Endothelial cell of umbilical vein (primary cell): Measurements from ENCODE around the gene PDCD7. TPM values are rescaled to one million over a fixed set of nuclear protein-coding genes. Genes with fewer than 3 reads are reported as not detected.

ENCODE experiments used
- BruUV-seq: library from RNA; stranded (reverse); fragments of 400-500 nt; replicated peaks from 2 replicates; lab custom pipeline; 2021; lab: Mats Ljungman, UMichigan
- CTCF ChIA-PET: fragments of 300-600, 350-600 bp; sonication (Branson Sonifier 250); formaldehyde crosslinking; loops from one replicate; lab custom pipeline; 2021; ENCODE audit warnings: antibody characterized with exemption, inconsistent platforms; lab: Charles Lee
- POLR2A ChIA-PET: fragments of 300-600, 350-600 bp; sonication (Branson Sonifier 250); formaldehyde crosslinking; loops from one replicate; lab custom pipeline; 2021; ENCODE audit warnings: antibody characterized with exemption, inconsistent platforms; lab: Charles Lee
- DNase-seq: peaks from one replicate; pipeline ENCODE4 v3.0.0-alpha.2; 2011; ENCODE audit warnings: low read depth, low spot score
- FAIRE-seq: peaks from 2 replicates; lab custom pipeline; 2011; peaks lifted over from hg19 to GRCh38; lab: Jason Lieb, UNC
- H2AFZ ChIP-seq: 2 replicates; pipeline ENCODE4 v1.6.0; 2012; ENCODE audit warnings: low read depth, low read length, control low read depth, inconsistent platforms
- H3K27ac ChIP-seq: 2 replicates; pipeline ENCODE4 v1.5.1; 2011; ENCODE audit warnings: low read depth, mild to moderate bottlenecking, control low read depth, low read length, moderate library complexity; ENCODE audit not compliant: insufficient read depth
- H3K27me3 ChIP-seq, 2 experiments: 2 replicates each; pipeline versions ENCODE4 v1.6.0 to v1.6.1; 2011; ENCODE audit warnings: low read length in 2 of 2, mixed read lengths in 1 of 2; ENCODE audit not compliant: control insufficient read depth in 2 of 2, insufficient read depth in 2 of 2
- H3K36me3 ChIP-seq, 2 experiments: 2 replicates in 1 of 2; 3 replicates in 1 of 2; pipeline ENCODE4 v1.5.1; 2011; ENCODE audit warnings: low read length in 2 of 2, mild to moderate bottlenecking in 1 of 2, moderate library complexity in 1 of 2; ENCODE audit not compliant: control insufficient read depth in 2 of 2, insufficient read depth in 2 of 2; ENCODE audit errors: extremely low read depth in 1 of 2
- H3K4me1 ChIP-seq: 3 replicates; pipeline ENCODE4 v1.5.1; 2011; ENCODE audit warnings: mild to moderate bottlenecking, low read length; ENCODE audit not compliant: control insufficient read depth, insufficient read depth; ENCODE audit errors: extremely low read depth
- H3K4me2 ChIP-seq: 2 replicates; pipeline ENCODE4 v1.6.1; 2011; ENCODE audit warnings: low read length, control low read depth, mixed read lengths; ENCODE audit not compliant: insufficient read depth
- H3K4me3 ChIP-seq, 3 experiments: fragments of 200-600 bp in 1 of 3; sonication (generic), shearing (Covaris generic) in 1 of 3; replicated peaks in 1 of 3; 2 replicates each; pipeline ENCODE4 v1.5.1; 2011 to 2016; ENCODE audit warnings: control low read depth in 3 of 3, low read length in 3 of 3, mild to moderate bottlenecking in 2 of 3, inconsistent platforms in 1 of 3, low read depth in 1 of 3, moderate library complexity in 1 of 3; ENCODE audit not compliant: insufficient read depth in 1 of 3
- H3K79me2 ChIP-seq: 2 replicates; pipeline ENCODE4 v1.6.0; 2012; ENCODE audit warnings: low read length, inconsistent platforms; ENCODE audit not compliant: control insufficient read depth, insufficient read depth
- H3K9ac ChIP-seq: replicated peaks from 2 replicates; pipeline ENCODE3; 2011; ENCODE audit warnings: low read length, control low read depth; ENCODE audit not compliant: insufficient read depth; ENCODE audit errors: extremely low read depth
- H3K9me1 ChIP-seq: replicated peaks from 3 replicates; pipeline ENCODE4 v1.6.0; 2011; ENCODE audit warnings: mild to moderate bottlenecking, low read length; ENCODE audit not compliant: control insufficient read depth, insufficient read depth; ENCODE audit errors: extremely low read depth
- H3K9me3 ChIP-seq: replicated peaks from 2 replicates; pipeline ENCODE4 v1.5.1; 2012; ENCODE audit warnings: low read length, inconsistent platforms; ENCODE audit not compliant: control insufficient read depth, insufficient read depth
- H4K20me1 ChIP-seq: replicated peaks from 2 replicates; pipeline ENCODE3; 2011; ENCODE audit warnings: mild to moderate bottlenecking, low read length; ENCODE audit not compliant: control insufficient read depth, insufficient read depth; ENCODE audit errors: extremely low read depth
- EZH2 ChIP-seq: IDR thresholded peaks from 2 replicates; pipeline ENCODE4 v1.6.1; 2012; ENCODE audit warnings: borderline replicate concordance, low read depth, mild to moderate bottlenecking, moderate library complexity, low read length, inconsistent platforms; ENCODE audit not compliant: severe bottlenecking
- FOS ChIP-seq: IDR thresholded peaks from 2 replicates; pipeline ENCODE4 v1.6.1; 2011; ENCODE audit warnings: mild to moderate bottlenecking, low read length, moderate library complexity, borderline replicate concordance; ENCODE audit not compliant: insufficient read depth
- GATA2 ChIP-seq: IDR thresholded peaks from 2 replicates; pipeline ENCODE4 v1.7.0; 2011; ENCODE audit warnings: low read depth, mild to moderate bottlenecking, moderate library complexity, mixed read lengths, low read length; ENCODE audit not compliant: insufficient read length, insufficient read depth
- JUN ChIP-seq: IDR thresholded peaks from 2 replicates; pipeline ENCODE4 v1.6.1; 2011; ENCODE audit warnings: borderline replicate concordance, low read depth; ENCODE audit not compliant: insufficient read length, insufficient read depth
- MYC ChIP-seq: IDR thresholded peaks from one replicate; pipeline ENCODE4 v1.6.1; 2011; ENCODE audit warnings: mild to moderate bottlenecking, low read depth, low read length
- POLR2A ChIP-seq: IDR thresholded peaks from 2 replicates; pipeline ENCODE4 v1.6.1; 2012; ENCODE audit warnings: low read depth, mild to moderate bottlenecking, control low read depth, low read length
- POLR2AphosphoS5 ChIP-seq: IDR thresholded peaks from 2 replicates; pipeline ENCODE4 v1.6.1; 2012; ENCODE audit warnings: low read depth, mild to moderate bottlenecking, control low read depth, low read length, moderate library complexity; ENCODE audit not compliant: insufficient read depth
- dilution Hi-C: fragments of 300-500 bp; cut with MboI; formaldehyde crosslinking; loops from one replicate; pipeline ENCODE4 v1.15.0; 2019; ENCODE audit warnings: low sequenced_read_pairs; ENCODE audit not compliant: extremely low pct_ligation_motif_present
- intact Hi-C: fragments of 100-400 bp; cut with micrococcal nuclease; formaldehyde crosslinking; loops from one replicate; pipeline ENCODE4 v1.10.0; 2022
- polyA plus RNA-seq, 4 experiments: library from polyadenylated mRNA; depleted of rRNA in 3 of 4; stranded (reverse) in 3 of 4; unstranded in 1 of 4; fragments of >200 nt; gene quantifications; 2 replicates each; pipeline versions ENCODE4 v1.2.1 to v1.2.3, GENCODE V29; 2011 to 2012; ENCODE audit warnings: missing spikeins in 1 of 4
- total RNA-seq: library from RNA; stranded (reverse); gene quantifications from 2 replicates; pipeline ENCODE4 v1.2.3, GENCODE V29; 2021
- TF ChIP-seq, protein P1 (sequence below): IDR thresholded peaks from 2 replicates; pipeline ENCODE4 v1.6.1; 2011; ENCODE audit not compliant: insufficient read depth, insufficient read length
- TF ChIP-seq, protein P2 (sequence below), 2 donors: IDR thresholded peaks; 1 replicate in 1 of 2; 2 replicates in 1 of 2; pipeline ENCODE4 v1.5.1; 2011; ENCODE audit warnings: low read length in 2 of 2, mild to moderate bottlenecking in 2 of 2, moderate library complexity in 2 of 2, control low read depth in 1 of 2, inconsistent platforms in 1 of 2, low read depth in 1 of 2; ENCODE audit not compliant: insufficient read depth in 1 of 2; ENCODE audit errors: extremely low read depth in 1 of 2

PDCD7 gene
- total and polyA plus RNA-seq, 2 donors (not counting 3 experiments of a cell fraction or from before 2014, with no cell fraction given) = 12.1 to 19.5 TPM

DNA sequence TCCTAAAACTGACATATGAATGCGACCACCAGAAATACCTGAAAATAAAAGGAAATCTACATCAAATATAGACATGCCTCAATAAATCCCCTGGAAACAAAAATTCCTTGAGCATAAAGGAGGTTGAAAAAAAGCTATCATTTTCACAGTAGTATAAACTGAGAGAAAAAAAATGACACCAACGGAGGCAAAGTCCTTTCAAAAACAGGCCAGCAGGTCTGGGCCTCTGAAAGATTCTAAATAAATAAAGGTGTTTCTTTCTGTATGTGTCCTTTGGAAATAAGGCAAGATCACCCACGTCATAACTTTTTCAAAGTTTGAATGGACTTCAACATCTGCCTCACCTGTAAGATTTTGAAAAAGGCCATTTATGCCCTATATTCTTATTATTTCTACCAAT lies 46.6 kb upstream of the PDCD7 start:
- H3K79me2 ChIP-seq = peaks cover 52% of the 10 kb centered on the region
- no peak for FAIRE-seq
- H3K27ac ChIP-seq = no peak overlapping the region
- H3K4me2 ChIP-seq = no peak overlapping the region
- ChIA-PET POLR2A (no interaction called here), CTCF (no interaction called here)
- no peaks in the 10 kb centered on the region for H3K27me3 ChIP-seq
- intact Hi-C loops = no loop called here
- peaks cover 4 to 11% of the 10 kb centered on the region in 2 experiments for H3K36me3 ChIP-seq
- TF ChIP-seq, protein P1, sequence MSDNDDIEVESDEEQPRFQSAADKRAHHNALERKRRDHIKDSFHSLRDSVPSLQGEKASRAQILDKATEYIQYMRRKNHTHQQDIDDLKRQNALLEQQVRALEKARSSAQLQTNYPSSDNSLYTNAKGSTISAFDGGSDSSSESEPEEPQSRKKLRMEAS = no peak
- TF ChIP-seq EZH2 (no peak), POLR2A (no peak), FOS (no peak)
- no peak overlapping the region for H2AFZ ChIP-seq
- no peak overlapping the region for H3K9ac ChIP-seq
- H3K9me1 ChIP-seq = no peaks in the 10 kb centered on the region
- dilution Hi-C loops = no loop called here
- no peaks in the 10 kb centered on the region for H3K9me3 ChIP-seq
- BruUV-seq = no TSS peak
- no peaks in the 10 kb centered on the region for H4K20me1 ChIP-seq
- no peak for DNase-seq
- peaks cover 6% of the 10 kb centered on the region for H3K4me1 ChIP-seq
- H3K4me3 ChIP-seq = no peak overlapping the region

DNA sequence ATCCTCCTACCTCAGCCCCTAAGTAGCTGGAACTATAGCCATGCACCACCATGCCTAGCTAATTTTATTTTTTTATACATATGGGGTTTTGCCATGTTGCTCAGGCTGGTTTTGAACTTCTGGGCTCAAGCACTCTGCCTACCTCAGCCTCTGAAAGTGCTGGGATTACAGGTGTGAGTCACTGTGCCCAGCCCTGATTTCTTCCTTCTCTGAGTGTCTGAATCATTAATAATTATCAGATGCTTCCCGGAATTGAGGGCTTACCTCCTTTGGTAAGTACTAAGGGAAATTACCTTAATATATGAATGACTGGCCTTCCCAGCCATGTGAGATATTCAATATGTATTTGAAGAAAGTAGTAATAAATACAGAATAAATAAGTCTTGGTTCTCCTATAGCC lies 44.3 kb upstream of the PDCD7 start:
- intact Hi-C loops (no loop called here), dilution Hi-C loops (no loop called here)
- BruUV-seq = no TSS peak
- Histone ChIP-seq H4K20me1 (no peaks in the 10 kb centered on the region), H3K9ac (no peak overlapping the region), H3K9me1 (no peaks in the 10 kb centered on the region), H3K79me2 (peaks cover 31% of the 10 kb centered on the region), H2AFZ (no peak overlapping the region), H3K4me1 (peaks cover 2% of the 10 kb centered on the region), H3K4me3 (no peak overlapping the region), H3K9me3 (no peaks in the 10 kb centered on the region), H3K27me3 (no peaks in the 10 kb centered on the region), H3K36me3 (peaks cover 4 to 11% of the 10 kb centered on the region in 2 experiments), H3K4me2 (no peak overlapping the region), H3K27ac (no peak overlapping the region)
- TF ChIP-seq POLR2A (no peak), MYC (no peak), EZH2 (no peak), FOS (no peak), POLR2AphosphoS5 (no peak), GATA2 (no peak), JUN (no peak)
- TF ChIP-seq, protein P2, sequence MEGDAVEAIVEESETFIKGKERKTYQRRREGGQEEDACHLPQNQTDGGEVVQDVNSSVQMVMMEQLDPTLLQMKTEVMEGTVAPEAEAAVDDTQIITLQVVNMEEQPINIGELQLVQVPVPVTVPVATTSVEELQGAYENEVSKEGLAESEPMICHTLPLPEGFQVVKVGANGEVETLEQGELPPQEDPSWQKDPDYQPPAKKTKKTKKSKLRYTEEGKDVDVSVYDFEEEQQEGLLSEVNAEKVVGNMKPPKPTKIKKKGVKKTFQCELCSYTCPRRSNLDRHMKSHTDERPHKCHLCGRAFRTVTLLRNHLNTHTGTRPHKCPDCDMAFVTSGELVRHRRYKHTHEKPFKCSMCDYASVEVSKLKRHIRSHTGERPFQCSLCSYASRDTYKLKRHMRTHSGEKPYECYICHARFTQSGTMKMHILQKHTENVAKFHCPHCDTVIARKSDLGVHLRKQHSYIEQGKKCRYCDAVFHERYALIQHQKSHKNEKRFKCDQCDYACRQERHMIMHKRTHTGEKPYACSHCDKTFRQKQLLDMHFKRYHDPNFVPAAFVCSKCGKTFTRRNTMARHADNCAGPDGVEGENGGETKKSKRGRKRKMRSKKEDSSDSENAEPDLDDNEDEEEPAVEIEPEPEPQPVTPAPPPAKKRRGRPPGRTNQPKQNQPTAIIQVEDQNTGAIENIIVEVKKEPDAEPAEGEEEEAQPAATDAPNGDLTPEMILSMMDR (IDR thresholded peaks at IDR 0.05; ENCODE audit: extremely low read depth in 1 of 2, insufficient read depth in 1 of 2, low read depth in 1 of 2, low read length in 2 of 2) = no peak
- TF ChIP-seq, protein P1 = no peak
- FAIRE-seq = no peak
- DNase-seq = no peak
- CTCF ChIA-PET = interaction anchor here (0.8 to 1.0 kb wide), 2 partner anchors 26 to 120 kb away, joined by 3 read pairs; no protein-coding TSS in a partner anchor
- POLR2A ChIA-PET = no interaction called here
